ENCODE results near the gene OR5F1. TPM values are rescaled to one million over a fixed set of nuclear protein-coding genes. Genes with fewer than 3 reads are reported as not detected.

The OR5F1 gene
- total and polyA plus RNA-seq, 2 donors (not counting 3 experiments of a cell fraction or from before 2014, with no cell fraction given): not detected

DNA sequence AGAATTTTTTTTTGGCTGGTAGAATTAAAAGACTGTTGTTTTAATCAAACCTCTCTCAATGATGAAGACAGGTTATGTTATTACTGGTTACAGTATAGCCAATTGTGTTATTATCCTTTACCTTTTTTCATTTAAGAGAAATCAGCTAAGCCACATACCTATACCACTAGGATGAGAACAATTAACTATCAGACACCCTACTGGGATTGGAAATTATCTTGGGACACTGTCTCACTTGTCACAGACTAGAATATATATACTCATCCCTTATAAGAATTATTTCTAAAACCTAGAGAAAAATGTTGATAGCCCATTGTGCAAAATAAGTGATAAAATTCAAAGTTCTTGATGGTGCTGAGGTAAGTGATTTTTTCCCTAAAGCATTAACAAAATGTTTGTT is 32.9 kb upstream of the OR5F1 start, which contains the start of gene OR5AS1:
Gene OR5AS1, plus strand, starts transcription at position 301 of the 400 bp plus-strand sequence. CDS start 2,765 bp downstream, outside the sequence.
- no peak within 1 kb of the TSS for H3K4me3 ChIP-seq (replicated peaks in 1 of 3; ENCODE audit: insufficient read depth in 1 of 3, low read depth in 1 of 3, low read length in 3 of 3)
- H3K9ac ChIP-seq (replicated peaks; ENCODE audit: extremely low read depth, insufficient read depth, low read length): no peak within 1 kb of the TSS
- no peaks in the 10 kb centered on the region for H3K36me3 ChIP-seq (ENCODE audit: control insufficient read depth in 2 of 2, extremely low read depth in 1 of 2, insufficient read depth in 2 of 2, low read length in 2 of 2)
- BruUV-seq (replicated peaks): no TSS peak
- H3K9me1 ChIP-seq (replicated peaks; ENCODE audit: control insufficient read depth, extremely low read depth, insufficient read depth, low read length): no peaks in the 10 kb centered on the region
- TF ChIP-seq GATA2 (IDR thresholded peaks at IDR 0.05; ENCODE audit: insufficient read depth, insufficient read length, low read depth, low read length) (no peak), FOS (IDR thresholded peaks at IDR 0.05; ENCODE audit: borderline replicate concordance, insufficient read depth, low read length) (no peak), POLR2A (IDR thresholded peaks at IDR 0.05; ENCODE audit: low read depth, low read length) (no peak), POLR2AphosphoS5 (IDR thresholded peaks at IDR 0.05; ENCODE audit: insufficient read depth, low read depth, low read length) (no peak), CTCF (IDR thresholded peaks at IDR 0.05; ENCODE audit: extremely low read depth in 1 of 2, insufficient read depth in 1 of 2, low read depth in 1 of 2, low read length in 2 of 2) (no peak), JUN (IDR thresholded peaks at IDR 0.05; ENCODE audit: borderline replicate concordance, insufficient read depth, insufficient read length, low read depth) (no peak), EZH2 (IDR thresholded peaks at IDR 0.05; ENCODE audit: borderline replicate concordance, low read depth, low read length, severe bottlenecking) (no peak), MYC (IDR thresholded peaks at IDR 0.05; ENCODE audit: low read depth, low read length) (no peak)
- TF ChIP-seq, protein P1, sequence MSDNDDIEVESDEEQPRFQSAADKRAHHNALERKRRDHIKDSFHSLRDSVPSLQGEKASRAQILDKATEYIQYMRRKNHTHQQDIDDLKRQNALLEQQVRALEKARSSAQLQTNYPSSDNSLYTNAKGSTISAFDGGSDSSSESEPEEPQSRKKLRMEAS (IDR thresholded peaks at IDR 0.05; ENCODE audit: insufficient read depth, insufficient read length): no peak
- intact Hi-C loops (cut with micrococcal nuclease) (no loop called here), dilution Hi-C loops (cut with MboI; ENCODE audit: extremely low pct_ligation_motif_present, low sequenced_read_pairs) (no loop called here)
- H3K4me2 ChIP-seq (ENCODE audit: insufficient read depth, low read length): no peak within 1 kb of the TSS
- H3K79me2 ChIP-seq (ENCODE audit: control insufficient read depth, insufficient read depth, low read length): no peaks in the 10 kb centered on the region
- H3K9me3 ChIP-seq (replicated peaks; ENCODE audit: control insufficient read depth, insufficient read depth, low read length): peaks cover 3% of the 10 kb centered on the region
- H3K27ac ChIP-seq (ENCODE audit: insufficient read depth, low read depth, low read length): no peak within 1 kb of the TSS
- DNase-seq (ENCODE audit: low read depth, low spot score) (no peak), FAIRE-seq (no peak)
- H3K27me3 ChIP-seq (ENCODE audit: control insufficient read depth in 2 of 2, insufficient read depth in 2 of 2, low read length in 2 of 2): no peaks in the 10 kb centered on the region
- H4K20me1 ChIP-seq (replicated peaks; ENCODE audit: control insufficient read depth, extremely low read depth, insufficient read depth, low read length): no peaks in the 10 kb centered on the region
- CTCF ChIA-PET: no interaction called here
- H3K4me1 ChIP-seq (ENCODE audit: control insufficient read depth, extremely low read depth, insufficient read depth, low read length): no peaks in the 10 kb centered on the region
- H2AFZ ChIP-seq (ENCODE audit: low read depth, low read length): no peak within 1 kb of the TSS
- POLR2A ChIA-PET: no interaction called here
